ENCODE measurements around the gene DMKN.

DMKN gene

DNA sequence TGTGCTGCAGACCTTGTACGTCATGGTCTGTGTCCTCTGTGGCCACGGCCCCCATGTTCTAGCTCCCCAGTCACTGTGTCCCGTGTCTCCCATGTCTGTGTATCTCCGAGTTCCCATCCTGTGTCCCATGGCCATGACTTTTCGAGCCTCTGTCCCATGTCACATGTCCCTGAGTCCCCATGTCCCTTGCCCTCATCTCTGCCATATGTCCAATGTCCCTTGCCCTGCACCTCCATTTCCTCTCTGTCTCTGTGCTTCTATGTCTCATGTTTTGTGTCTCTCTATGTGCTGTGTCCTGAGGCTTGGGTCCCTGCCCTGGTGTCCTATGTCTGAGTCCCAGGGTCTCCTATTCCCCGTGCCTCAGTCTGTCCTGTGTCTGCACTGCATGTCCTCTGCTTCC, 48.0 kb upstream of the DMKN start:
- TF ChIP-seq ZFP30 (CRISPR knock-in tag; IDR thresholded peaks at IDR 0.05) (no peak), ZNF8 (CRISPR knock-in tag; IDR thresholded peaks at IDR 0.05) (no peak), ZC3H10 (CRISPR knock-in tag; IDR thresholded peaks at IDR 0.05) (no peak), BACH2 (CRISPR knock-in tag; IDR thresholded peaks at IDR 0.05; ENCODE audit: borderline replicate concordance) (no peak), RARB (CRISPR knock-in tag; IDR thresholded peaks at IDR 0.05) (no peak), OSR1 (CRISPR knock-in tag; IDR thresholded peaks at IDR 0.05) (no peak), ZFP3 (CRISPR knock-in tag; IDR thresholded peaks at IDR 0.05) (no peak), ISL1 (CRISPR knock-in tag; IDR thresholded peaks at IDR 0.05) (no peak), ZNF70 (CRISPR knock-in tag; IDR thresholded peaks at IDR 0.05) (no peak), PPARA (CRISPR knock-in tag; IDR thresholded peaks at IDR 0.05; ENCODE audit: borderline replicate concordance) (no peak), CSDC2 (CRISPR knock-in tag; IDR thresholded peaks at IDR 0.05) (no peak), TCF4 (CRISPR knock-in tag; IDR thresholded peaks at IDR 0.05; ENCODE audit: borderline replicate concordance) (no peak), ESRRG (CRISPR knock-in tag; IDR thresholded peaks at IDR 0.05) (no peak), GLIS3 (CRISPR knock-in tag; IDR thresholded peaks at IDR 0.05) (no peak), SNAI2 (CRISPR knock-in tag; IDR thresholded peaks at IDR 0.05) (no peak)
- TF ChIP-seq, protein P1, sequence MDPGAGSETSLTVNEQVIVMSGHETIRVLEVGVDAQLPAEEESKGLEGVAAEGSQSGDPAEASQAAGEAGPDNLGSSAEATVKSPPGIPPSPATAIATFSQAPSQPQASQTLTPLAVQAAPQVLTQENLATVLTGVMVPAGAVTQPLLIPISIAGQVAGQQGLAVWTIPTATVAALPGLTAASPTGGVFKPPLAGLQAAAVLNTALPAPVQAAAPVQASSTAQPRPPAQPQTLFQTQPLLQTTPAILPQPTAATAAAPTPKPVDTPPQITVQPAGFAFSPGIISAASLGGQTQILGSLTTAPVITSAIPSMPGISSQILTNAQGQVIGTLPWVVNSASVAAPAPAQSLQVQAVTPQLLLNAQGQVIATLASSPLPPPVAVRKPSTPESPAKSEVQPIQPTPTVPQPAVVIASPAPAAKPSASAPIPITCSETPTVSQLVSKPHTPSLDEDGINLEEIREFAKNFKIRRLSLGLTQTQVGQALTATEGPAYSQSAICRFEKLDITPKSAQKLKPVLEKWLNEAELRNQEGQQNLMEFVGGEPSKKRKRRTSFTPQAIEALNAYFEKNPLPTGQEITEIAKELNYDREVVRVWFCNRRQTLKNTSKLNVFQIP (CRISPR knock-in tag; IDR thresholded peaks at IDR 0.05; ENCODE audit: borderline replicate concordance, low read depth): no peak
- TF ChIP-seq, protein P2, sequence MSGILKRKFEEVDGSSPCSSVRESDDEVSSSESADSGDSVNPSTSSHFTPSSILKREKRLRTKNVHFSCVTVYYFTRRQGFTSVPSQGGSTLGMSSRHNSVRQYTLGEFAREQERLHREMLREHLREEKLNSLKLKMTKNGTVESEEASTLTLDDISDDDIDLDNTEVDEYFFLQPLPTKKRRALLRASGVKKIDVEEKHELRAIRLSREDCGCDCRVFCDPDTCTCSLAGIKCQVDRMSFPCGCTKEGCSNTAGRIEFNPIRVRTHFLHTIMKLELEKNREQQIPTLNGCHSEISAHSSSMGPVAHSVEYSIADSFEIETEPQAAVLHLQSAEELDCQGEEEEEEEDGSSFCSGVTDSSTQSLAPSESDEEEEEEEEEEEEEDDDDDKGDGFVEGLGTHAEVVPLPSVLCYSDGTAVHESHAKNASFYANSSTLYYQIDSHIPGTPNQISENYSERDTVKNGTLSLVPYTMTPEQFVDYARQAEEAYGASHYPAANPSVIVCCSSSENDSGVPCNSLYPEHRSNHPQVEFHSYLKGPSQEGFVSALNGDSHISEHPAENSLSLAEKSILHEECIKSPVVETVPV (CRISPR knock-in tag; IDR thresholded peaks at IDR 0.05): no peak
- TF ChIP-seq, protein P3, sequence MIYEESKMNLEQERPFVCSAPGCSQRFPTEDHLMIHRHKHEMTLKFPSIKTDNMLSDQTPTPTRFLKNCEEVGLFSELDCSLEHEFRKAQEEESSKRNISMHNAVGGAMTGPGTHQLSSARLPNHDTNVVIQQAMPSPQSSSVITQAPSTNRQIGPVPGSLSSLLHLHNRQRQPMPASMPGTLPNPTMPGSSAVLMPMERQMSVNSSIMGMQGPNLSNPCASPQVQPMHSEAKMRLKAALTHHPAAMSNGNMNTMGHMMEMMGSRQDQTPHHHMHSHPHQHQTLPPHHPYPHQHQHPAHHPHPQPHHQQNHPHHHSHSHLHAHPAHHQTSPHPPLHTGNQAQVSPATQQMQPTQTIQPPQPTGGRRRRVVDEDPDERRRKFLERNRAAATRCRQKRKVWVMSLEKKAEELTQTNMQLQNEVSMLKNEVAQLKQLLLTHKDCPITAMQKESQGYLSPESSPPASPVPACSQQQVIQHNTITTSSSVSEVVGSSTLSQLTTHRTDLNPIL (CRISPR knock-in tag; IDR thresholded peaks at IDR 0.05; ENCODE audit: low read depth): no peak
- TF ChIP-seq, protein P4, sequence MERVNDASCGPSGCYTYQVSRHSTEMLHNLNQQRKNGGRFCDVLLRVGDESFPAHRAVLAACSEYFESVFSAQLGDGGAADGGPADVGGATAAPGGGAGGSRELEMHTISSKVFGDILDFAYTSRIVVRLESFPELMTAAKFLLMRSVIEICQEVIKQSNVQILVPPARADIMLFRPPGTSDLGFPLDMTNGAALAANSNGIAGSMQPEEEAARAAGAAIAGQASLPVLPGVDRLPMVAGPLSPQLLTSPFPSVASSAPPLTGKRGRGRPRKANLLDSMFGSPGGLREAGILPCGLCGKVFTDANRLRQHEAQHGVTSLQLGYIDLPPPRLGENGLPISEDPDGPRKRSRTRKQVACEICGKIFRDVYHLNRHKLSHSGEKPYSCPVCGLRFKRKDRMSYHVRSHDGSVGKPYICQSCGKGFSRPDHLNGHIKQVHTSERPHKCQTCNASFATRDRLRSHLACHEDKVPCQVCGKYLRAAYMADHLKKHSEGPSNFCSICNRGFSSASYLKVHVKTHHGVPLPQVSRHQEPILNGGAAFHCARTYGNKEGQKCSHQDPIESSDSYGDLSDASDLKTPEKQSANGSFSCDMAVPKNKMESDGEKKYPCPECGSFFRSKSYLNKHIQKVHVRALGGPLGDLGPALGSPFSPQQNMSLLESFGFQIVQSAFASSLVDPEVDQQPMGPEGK (CRISPR knock-in tag; IDR thresholded peaks at IDR 0.05; ENCODE audit: borderline replicate concordance): no peak
- TF ChIP-seq, protein P5, sequence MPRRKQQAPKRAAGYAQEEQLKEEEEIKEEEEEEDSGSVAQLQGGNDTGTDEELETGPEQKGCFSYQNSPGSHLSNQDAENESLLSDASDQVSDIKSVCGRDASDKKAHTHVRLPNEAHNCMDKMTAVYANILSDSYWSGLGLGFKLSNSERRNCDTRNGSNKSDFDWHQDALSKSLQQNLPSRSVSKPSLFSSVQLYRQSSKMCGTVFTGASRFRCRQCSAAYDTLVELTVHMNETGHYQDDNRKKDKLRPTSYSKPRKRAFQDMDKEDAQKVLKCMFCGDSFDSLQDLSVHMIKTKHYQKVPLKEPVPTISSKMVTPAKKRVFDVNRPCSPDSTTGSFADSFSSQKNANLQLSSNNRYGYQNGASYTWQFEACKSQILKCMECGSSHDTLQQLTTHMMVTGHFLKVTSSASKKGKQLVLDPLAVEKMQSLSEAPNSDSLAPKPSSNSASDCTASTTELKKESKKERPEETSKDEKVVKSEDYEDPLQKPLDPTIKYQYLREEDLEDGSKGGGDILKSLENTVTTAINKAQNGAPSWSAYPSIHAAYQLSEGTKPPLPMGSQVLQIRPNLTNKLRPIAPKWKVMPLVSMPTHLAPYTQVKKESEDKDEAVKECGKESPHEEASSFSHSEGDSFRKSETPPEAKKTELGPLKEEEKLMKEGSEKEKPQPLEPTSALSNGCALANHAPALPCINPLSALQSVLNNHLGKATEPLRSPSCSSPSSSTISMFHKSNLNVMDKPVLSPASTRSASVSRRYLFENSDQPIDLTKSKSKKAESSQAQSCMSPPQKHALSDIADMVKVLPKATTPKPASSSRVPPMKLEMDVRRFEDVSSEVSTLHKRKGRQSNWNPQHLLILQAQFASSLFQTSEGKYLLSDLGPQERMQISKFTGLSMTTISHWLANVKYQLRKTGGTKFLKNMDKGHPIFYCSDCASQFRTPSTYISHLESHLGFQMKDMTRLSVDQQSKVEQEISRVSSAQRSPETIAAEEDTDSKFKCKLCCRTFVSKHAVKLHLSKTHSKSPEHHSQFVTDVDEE (CRISPR knock-in tag; IDR thresholded peaks at IDR 0.05): no peak
- no peak for ATAC-seq

DNA sequence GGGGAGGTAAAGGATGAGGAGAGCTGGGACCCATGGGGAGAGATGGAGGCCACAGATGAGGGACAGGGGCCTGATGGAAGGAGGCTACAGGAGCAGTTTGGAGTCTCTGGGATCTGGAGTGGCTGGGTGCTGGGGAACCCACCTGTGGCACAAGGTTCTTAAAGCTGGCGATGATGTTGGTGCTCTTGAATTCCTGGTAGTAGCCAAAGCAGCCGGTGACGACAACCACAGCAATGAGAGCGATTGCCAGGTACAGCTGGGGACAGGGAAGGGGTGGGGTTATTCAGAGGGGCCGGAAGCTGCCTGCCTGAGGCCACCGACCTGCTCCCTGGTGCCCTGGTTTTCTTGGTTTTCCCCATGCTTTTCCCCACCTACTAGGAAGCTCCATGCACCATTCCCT, 47.2 kb upstream of the DMKN start:
- no peak for ATAC-seq
- TF ChIP-seq, protein P1 (CRISPR knock-in tag; IDR thresholded peaks at IDR 0.05; ENCODE audit: borderline replicate concordance, low read depth): no peak
- no peak for TF ChIP-seq RARB (CRISPR knock-in tag; IDR thresholded peaks at IDR 0.05)
- TF ChIP-seq ISL1 (CRISPR knock-in tag; IDR thresholded peaks at IDR 0.05): no peak
- TF ChIP-seq, protein P3 (CRISPR knock-in tag; IDR thresholded peaks at IDR 0.05; ENCODE audit: low read depth): no peak
- TF ChIP-seq OSR1 (CRISPR knock-in tag; IDR thresholded peaks at IDR 0.05): no peak
- no peak for TF ChIP-seq BACH2 (CRISPR knock-in tag; IDR thresholded peaks at IDR 0.05; ENCODE audit: borderline replicate concordance)
- TF ChIP-seq ZFP3 (CRISPR knock-in tag; IDR thresholded peaks at IDR 0.05): no peak
- TF ChIP-seq ZNF565 (CRISPR knock-in tag; conservative IDR thresholded peaks at IDR 0.05; ENCODE audit: low read depth): no peak
- TF ChIP-seq ZFP30 (CRISPR knock-in tag; IDR thresholded peaks at IDR 0.05): no peak
- TF ChIP-seq, protein P4 (CRISPR knock-in tag; IDR thresholded peaks at IDR 0.05; ENCODE audit: borderline replicate concordance): no peak
- TF ChIP-seq, protein P5 (CRISPR knock-in tag; IDR thresholded peaks at IDR 0.05): no peak
- TF ChIP-seq ZNF8 (CRISPR knock-in tag; IDR thresholded peaks at IDR 0.05): no peak
- no peak for TF ChIP-seq TOX (CRISPR knock-in tag; IDR thresholded peaks at IDR 0.05; ENCODE audit: borderline replicate concordance)
- TF ChIP-seq GLIS3 (CRISPR knock-in tag; IDR thresholded peaks at IDR 0.05): no peak

All from SK-N-SH treated with all-trans-retinoic acid at 6 μM for 48 hours (cell line).